Measurements from ENCODE around the gene FRMD3.

The FRMD3 gene

GRCh38 chr9:83270116-83270515 is 268.1 kb downstream of the FRMD3 start:
- no peak for DNase-seq

DNA sequence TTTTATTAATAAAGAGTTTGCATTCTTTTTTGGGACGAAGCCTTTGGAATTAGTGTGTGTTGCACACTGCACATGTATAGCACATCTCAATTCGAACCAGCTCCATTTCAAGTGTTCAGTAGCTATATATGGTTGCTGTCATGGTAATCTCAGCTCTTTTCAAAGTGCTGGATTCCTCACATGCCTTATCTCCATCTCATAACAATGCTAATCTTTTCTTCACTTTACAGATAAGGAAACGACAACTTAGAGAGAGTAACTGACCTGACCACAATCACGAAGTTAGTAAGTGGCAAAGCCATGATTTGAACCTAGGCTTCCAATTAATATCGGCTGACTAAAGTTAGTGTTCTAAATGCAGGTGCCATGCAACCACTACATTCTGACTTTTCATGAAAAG is 270.5 kb downstream of the FRMD3 start:
- no peak for DNase-seq

DNA sequence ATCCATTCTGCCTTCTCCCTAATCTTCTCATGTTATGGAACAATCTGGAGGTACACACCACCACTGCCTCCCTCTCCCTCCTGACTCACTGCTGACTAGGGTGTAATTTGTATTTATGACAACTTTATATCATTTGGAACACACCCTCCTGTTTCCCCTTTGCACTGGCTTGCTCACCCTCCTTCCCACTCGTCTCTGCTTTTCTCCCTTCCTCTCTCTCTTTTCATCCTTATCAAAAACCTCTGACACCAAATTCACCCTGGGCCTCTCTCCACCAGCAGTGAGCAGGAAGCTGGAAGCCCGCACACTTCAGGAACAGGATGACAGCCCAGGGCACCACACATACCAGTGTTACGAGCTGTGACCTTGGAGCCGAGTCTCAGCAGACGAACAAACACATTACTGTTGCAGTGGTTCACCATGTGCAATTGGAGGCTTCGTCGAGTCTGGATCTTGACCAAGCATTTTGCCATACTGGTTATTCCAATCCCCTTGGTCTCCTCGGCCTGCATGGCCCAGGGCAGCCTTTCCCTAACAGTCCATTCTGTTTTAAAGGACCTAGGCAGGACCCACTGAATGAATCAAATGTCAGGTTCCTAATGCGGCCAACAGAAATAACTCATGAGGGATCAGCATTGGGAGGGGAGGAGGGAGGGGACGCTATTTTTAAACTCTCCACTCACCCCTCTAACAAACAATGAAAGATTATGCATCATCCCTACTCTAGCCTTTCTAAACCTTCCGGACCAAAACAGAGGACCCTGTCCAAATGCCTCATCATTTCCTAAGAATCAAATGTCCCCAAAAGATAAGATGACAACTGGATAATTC is 271.3 kb downstream of the FRMD3 start:
- DNase-seq = no peak

DNA sequence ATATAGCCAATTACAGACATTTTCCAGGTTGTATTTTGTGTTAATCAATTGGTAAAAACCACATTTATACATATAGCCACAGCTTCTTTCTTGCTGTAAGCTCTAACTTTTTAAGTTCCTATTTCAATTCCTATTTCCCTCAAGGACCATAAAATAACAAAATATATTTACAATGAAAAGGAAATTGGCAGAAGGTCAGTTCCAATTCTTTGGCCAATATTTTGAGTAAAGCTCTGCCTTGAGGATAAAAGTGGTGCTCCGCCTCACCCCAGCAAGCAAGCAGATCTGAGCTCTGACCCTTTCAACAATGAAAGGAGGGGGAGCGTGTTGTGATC is 271.9 kb downstream of the FRMD3 start:
- no peak for DNase-seq

DNA sequence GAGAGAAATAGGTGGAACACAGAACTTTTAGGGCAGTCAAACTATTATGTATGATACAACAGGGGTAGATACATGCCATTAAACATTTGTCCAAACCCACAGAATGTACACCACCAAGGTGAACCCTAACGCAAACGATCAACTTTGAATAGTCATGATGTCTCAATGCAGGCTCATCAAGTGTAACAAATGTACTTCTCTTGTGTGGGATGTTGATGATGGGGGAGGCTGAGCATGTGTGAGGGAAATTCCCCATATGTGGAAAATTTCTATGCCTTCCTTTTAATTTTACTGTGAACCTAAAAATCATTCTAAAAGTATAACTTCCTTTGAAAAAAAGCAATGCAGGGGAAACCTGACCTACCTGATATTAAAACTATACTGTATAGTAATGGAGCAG is 273.9 kb downstream of the FRMD3 start:
- no peak for DNase-seq

GRCh38 chr9:83259558-83259957 is 278.6 kb downstream of the FRMD3 start:
- no peak for DNase-seq

- no peak for DNase-seq
Observed at GRCh38 chr9:83257937-83258891, 280.0 kb downstream of the FRMD3 start.

- no peak for DNase-seq
Observed at GRCh38 chr9:83247732-83248131, 290.5 kb downstream of the FRMD3 start.

DNA sequence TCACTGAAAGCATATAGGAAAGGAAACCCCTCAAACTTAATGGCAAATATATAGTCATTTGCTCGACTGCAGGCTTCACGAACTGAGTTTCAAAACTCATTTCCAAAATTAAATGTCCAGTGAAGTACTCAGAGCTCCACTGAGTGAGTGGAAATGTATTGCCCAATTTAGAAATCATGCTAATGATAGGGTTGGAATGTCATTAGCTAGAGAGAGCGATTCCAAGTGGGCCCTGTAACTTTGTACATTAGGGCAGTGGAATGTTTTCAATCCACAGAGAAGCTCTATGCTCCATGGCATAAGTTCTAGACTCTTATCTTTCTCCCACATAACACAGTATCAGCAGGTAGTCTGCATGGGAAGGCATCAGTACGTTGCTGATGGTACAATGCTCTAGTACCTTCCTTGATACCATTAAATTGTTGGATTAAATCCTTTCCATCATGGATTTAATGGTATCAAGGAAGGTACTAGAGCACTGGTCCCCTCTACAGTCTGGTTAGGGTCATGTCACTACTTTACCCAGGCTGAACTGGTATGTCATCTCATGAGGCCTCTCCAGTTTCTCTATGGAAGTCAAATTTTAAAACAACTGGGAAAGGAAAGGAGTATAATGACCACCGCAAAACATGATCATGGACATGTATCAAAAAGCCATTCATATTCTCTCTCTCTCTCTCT is 292.1 kb downstream of the FRMD3 start:
- DNase-seq = no peak

- no peak for DNase-seq
Observed at GRCh38 chr9:83242066-83242465, 296.1 kb downstream of the FRMD3 start.

GRCh38 chr9:83240671-83241070 is 297.5 kb downstream of the FRMD3 start:
- no peak for DNase-seq

GRCh38 chr9:83239747-83240146 is 298.5 kb downstream of the FRMD3 start:
- DNase-seq = no peak

DNA sequence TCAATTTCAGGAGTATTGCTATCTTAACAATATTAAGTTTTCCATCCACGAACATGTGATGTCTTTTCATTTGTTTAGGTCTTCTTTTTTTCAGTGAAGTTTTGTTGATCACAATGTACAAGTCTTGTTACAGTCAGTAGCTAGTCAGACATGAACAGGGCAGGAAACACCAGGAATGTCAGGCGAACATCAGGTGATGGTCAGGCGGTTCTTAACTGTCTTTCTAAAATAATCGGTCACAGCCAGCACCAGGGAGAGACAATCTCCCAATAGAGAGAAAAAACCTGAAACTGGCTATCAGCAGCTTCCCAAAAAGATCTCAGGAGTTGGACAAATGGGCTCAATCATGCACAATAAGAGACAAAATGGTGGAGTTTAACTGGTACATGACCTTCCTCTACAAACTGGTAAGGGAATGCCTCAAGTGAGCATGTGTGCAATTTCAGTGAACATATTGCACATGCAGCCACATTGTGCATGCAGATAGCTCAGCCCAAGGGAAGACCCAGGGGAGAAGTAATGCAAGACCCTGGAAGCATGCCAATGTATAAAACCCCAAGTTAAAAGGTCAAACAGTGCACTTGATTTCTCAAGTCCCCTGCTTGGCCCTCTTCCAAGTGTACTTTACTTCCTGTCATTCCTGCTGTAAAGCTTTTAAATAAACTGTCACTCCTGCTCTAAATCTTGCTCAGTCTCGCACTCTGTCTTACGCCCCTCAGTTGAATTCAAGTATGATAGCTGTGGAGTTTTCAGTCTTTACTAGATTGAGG is 299.1 kb downstream of the FRMD3 start:
- no peak for DNase-seq

DNA sequence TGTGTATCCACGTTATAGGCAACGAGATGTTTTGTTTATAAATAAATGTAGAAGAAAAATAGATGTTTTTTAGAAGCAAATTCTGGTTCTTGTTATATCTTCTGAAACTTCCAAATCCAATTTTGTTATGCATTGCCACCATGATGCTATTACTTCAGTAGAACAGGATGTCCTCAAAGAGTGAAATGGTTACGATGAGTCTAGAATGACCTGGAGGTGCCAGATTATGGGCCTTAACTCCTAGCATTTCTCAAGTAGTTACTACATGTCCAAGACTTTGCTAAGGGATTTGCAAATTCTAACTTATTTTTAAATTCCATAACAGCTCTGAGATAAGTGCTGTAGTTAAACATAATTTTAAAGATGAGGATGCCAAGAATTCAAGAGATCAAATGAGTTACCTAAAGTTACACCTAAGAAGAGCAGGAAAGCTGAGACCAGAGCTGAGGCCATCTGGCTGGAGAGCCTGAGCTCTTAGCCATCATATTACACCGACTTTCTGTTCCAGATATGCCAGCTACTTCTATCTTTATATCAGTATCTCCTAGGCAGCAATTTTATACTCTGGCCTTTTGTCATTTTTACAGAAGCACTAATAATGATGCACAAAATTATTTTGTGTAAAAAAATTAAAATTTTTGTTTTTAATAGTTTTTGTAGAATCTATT is 302.0 kb downstream of the FRMD3 start:
- DNase-seq = no peak

GRCh38 chr9:83235526-83235925 is 302.7 kb downstream of the FRMD3 start:
- DNase-seq = no peak

DNA sequence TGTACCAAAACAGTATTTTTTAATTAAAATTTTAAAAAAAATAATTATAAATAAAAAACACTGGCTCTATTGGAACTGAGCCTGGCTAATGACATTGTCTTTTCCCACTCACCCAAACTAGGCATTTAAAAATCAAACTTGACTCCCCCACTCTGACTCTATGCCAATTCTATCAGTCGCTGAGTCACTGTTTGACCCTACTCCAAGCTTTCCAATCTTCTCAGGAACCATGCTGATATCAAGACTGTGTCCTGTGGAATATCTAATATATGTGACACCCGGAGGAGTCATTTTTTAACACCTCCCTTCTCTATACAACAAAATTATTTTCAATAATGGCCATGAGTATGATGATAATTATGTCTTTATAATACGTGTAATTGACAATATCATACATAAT is 303.7 kb downstream of the FRMD3 start:
- no peak for DNase-seq

DNA sequence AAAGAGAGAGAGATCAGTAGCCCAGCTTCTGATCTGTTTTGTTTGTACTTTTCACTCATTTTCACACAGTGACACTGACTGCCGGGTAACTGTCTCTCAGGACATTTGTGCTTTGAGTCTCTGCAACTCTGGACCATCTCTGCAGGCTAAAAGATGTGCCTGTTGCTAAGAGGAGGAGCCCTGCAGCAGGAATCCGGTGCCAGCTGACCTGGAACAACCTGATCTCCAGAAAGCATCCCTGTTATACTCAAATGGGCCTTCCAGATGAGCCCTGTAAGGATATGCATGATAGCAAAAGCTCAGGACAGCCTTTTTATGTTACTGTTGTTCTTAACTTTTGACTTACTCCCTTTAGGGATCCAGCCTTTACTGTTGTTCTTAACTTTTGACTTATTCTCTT is 304.6 kb downstream of the FRMD3 start:
- DNase-seq = no peak

DNA sequence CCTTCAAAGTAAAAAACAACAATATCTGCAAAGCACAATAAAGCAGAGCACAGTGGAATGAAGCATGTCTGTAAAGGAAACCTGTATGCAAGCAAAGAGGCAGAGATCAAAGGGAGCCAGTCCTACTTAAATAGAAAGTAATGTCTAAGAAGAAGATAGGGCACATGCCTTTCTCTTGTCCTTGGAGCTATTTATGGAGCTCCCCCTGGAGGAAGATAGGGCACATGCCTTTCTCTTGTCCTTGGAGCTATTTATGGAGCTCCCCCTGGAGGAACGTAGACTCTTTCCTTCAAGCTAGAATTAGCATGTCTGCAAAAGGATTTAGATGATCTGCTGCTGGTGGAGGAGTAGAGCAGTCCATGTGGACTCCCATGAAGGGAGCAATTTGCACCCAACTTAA is 307.2 kb downstream of the FRMD3 start:
- DNase-seq = no peak

DNA sequence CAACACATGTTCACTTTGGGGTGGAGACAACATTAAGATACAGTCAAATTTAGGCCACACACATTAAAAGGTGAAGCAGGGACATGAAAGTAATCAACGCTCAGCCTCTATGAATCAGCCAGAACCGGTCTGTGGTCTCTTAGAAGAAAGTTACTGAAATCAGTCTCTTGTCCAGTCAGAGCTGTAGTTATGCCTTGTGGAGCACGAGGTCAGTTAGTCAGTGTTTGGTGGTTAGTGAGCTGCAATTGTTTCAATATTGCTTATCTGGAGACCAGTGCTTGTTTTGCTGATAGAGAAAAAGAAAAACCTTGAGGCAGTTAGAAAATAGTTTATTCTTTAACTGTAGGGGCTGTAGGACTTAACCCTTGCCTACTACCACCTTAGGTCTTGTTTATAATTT is 317.5 kb downstream of the FRMD3 start:
- no peak for DNase-seq

DNA sequence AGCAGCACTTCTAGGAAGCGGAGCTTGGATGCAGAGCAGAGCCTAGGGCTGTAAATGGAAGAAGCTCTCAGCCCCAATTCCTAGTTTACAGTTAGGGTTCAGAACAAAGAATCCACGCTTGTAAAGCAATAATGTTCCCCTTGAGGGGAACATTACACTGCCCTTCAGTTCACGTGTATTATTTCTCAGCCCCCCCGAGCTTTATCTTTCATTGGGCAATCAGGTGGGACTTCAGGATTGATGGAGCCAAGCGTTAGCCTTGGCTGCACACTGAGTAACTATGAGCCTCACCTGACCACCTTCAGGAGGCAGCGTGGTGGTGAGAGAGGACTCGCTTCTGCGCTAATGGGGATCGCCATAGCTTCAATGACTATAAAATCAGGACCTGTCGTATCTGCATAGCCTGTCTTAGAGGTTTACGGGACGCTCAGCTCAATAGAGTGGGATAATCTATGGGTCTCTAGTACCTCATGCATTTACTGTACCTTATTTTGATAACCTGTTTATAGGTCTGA is 318.2 kb downstream of the FRMD3 start:
- DNase-seq = no peak

DNA sequence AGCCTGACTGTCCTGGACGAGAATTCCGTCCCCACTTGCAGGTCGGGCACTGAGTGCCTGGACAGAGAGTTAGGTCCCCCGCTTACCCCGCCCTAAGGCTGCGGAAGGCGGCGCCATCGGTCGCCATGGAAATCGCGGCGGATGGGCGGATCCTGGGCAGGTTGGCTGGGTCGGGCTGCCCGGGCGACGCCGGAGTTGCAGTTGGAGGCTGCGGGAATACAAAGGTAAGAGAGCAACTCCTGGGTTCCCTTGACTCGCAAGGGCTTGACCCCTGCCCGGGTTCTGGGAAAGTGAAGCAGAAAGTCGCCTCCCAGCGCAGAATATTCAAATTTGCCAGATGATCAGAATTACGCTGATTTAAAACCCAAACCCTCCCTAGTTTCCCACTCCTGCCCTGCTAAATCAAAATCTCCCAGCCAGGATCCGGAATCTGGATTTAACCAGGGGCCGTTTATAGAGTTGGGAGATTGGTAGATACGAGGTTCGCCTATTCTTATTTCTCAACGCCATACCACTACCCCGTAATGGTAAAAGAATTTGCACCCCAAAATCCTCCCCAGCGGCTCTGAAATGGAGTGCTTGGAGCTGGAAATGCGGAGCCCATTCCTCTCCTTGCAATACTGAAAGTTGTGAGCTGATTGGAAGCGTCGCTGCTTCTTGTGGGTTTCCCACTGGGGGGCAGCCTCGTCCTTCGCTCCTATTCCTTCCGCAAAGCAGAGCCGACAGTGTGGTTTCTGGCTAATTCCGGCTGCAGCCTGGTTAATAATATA is 318.9 kb downstream of the FRMD3 start:
- no peak for DNase-seq
